Prostate gland (tissue), 2 donors: ENCODE data around the gene TMEM178B. TPM values are rescaled to one million over a fixed set of nuclear protein-coding genes. Genes with fewer than 3 reads are reported as not detected.

Source experiments
- DNase-seq: peaks from one replicate; pipeline ENCODE4 v3.0.0-alpha.2; 2019; ENCODE audit warnings: low spot score
- H3K27ac ChIP-seq, 2 donors: fragments of 200-600 bp; sonication (generic); 2 replicates each; pipeline ENCODE4 v1.5.1; 2017 to 2019
- H3K27me3 ChIP-seq: fragments of 200-600 bp; sonication (generic); replicated peaks from 2 replicates; pipeline ENCODE4 v1.5.1; 2019; ENCODE audit not compliant: insufficient read depth
- H3K36me3 ChIP-seq, 2 donors: fragments of 200-600 bp; sonication (generic); 1 replicate in 1 of 2; 2 replicates in 1 of 2; pipeline versions ENCODE4 v1.5.1 to v1.8.1; 2017 to 2019
- H3K4me1 ChIP-seq: fragments of 200-600 bp; sonication (generic); replicated peaks from 2 replicates; pipeline ENCODE4 v1.5.1; 2019
- H3K4me3 ChIP-seq, 2 donors: fragments of 200-600 bp; sonication (generic); 2 replicates each; pipeline ENCODE4 v1.5.1; 2017 to 2019
- H3K9me3 ChIP-seq: fragments of 200-600 bp; sonication (generic); 2 replicates; pipeline ENCODE4 v1.5.1; 2017
- POLR2A ChIP-seq: fragments of 450-650 bp; IDR thresholded peaks from one replicate; pipeline ENCODE4 v1.6.1; 2016; ENCODE audit warnings: antibody characterized with exemption, mild to moderate bottlenecking
- POLR2AphosphoS5 ChIP-seq: sonication (generic); formaldehyde crosslinking; IDR thresholded peaks from one replicate; pipeline ENCODE4 v1.6.1; 2017; ENCODE audit warnings: antibody characterized with exemption
- WGBS: methylation state at CpG from one replicate; pipeline ENCODE4 v1.1.5; 2018; 5-methylcytosine and 5-hydroxymethylcytosine counted together
- intact Hi-C: fragments of 100-400 bp; cut with DNase I; formaldehyde crosslinking; loops from one replicate; pipeline ENCODE4 v1.14.2; 2022
- total RNA-seq, 2 donors: library from RNA; depleted of rRNA; stranded (reverse); fragments of >200 nt; gene quantifications; one replicate each; pipeline ENCODE4 v1.1.0, GENCODE V29; 2016
- TF ChIP-seq, protein P1 (sequence below), 4 experiments: fragments of 200-600 bp in 2 of 4; fragments of 450-650 bp in 2 of 4; sonication (generic) in 2 of 4; IDR thresholded peaks; 1 replicate in 3 of 4; 2 replicates in 1 of 4; pipeline ENCODE4 v1.5.1; 2016 to 2019; ENCODE audit warnings: antibody characterized with exemption in 4 of 4, mild to moderate bottlenecking in 2 of 4, moderate library complexity in 2 of 4

TMEM178B gene
- total RNA-seq, 2 donors from 2014 or later = 3.4 to 5.2 TPM

DNA sequence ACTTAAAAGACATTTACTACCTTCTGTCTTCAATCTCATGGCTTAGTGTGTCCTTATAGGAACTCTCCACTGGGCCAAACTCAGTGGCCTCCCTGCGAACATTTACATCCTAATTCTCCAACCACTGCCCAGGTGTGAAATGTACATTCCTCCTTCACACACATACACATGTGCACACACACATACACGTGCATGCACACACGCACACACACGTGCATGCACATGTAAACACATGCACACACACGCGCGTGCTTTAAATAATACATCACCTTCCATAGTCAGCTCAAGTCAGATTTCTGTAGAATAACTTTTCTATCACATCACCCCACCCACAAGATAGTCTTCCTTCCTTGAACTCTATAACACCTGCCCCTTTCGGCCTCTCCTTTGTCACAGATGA, 216.5 kb downstream of the TMEM178B start:
- intact Hi-C loops = no loop called here
- Histone ChIP-seq H3K27me3 (no peaks in the 10 kb centered on the region), H3K36me3 (no peaks in the 10 kb centered on the region), H3K27ac (no peak overlapping the region), H3K9me3 (no peaks in the 10 kb centered on the region), H3K4me3 (no peak overlapping the region), H3K4me1 (no peaks in the 10 kb centered on the region)
- TF ChIP-seq, protein P1, sequence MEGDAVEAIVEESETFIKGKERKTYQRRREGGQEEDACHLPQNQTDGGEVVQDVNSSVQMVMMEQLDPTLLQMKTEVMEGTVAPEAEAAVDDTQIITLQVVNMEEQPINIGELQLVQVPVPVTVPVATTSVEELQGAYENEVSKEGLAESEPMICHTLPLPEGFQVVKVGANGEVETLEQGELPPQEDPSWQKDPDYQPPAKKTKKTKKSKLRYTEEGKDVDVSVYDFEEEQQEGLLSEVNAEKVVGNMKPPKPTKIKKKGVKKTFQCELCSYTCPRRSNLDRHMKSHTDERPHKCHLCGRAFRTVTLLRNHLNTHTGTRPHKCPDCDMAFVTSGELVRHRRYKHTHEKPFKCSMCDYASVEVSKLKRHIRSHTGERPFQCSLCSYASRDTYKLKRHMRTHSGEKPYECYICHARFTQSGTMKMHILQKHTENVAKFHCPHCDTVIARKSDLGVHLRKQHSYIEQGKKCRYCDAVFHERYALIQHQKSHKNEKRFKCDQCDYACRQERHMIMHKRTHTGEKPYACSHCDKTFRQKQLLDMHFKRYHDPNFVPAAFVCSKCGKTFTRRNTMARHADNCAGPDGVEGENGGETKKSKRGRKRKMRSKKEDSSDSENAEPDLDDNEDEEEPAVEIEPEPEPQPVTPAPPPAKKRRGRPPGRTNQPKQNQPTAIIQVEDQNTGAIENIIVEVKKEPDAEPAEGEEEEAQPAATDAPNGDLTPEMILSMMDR (IDR thresholded peaks at IDR 0.05) = no peak
- no peak for TF ChIP-seq POLR2AphosphoS5
- TF ChIP-seq POLR2A = no peak
- DNase-seq = no peak
- 94% methylated on average over 8 of the region's 8 CpGs for WGBS

DNA sequence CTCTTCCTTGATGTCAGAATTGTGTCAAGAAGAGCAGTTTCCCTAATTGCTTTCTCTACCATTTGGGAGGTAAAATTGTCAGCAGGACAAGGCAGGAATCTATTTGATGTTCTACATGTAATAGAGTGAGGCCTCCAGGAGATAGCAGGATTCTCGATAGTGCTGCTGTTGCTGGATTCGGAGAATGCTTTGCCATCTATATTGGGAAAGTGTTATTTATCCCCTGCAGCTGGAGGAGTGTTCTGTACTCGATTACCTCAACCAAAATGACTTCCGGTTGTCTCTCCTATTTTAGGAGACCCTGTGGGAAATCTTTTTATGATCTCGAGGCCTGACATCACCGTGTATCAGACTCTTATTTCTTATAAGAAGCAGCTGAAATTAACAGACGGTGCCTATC, 217.1 kb downstream of the TMEM178B start:
- intact Hi-C loops = no loop called here
- 90% methylated on average over 7 of the region's 7 CpGs for WGBS
- no peaks in the 10 kb centered on the region for H3K4me1 ChIP-seq

DNA sequence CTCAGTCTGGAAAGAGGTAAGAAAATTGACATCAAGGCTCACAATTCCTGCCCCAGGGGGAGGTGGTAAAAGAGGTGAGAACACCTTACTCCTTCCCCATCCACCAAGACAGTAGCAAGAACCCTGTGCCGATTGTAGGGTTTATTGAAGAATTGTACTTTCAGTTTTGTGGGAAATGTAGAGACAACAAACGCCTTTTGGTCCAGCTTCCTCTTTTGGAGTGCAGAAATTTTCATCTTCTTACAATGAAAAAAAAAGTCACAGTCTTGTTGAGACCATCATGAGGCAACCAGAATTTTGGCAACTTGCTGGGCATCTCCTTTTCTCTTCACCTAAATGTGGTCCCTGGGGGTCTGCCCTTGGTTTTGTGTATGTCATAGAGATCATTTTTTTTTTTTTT, 217.7 kb downstream of the TMEM178B start:
- Histone ChIP-seq H3K36me3 (no peaks in the 10 kb centered on the region), H3K27me3 (no peaks in the 10 kb centered on the region), H3K9me3 (no peaks in the 10 kb centered on the region), H3K4me1 (no peaks in the 10 kb centered on the region), H3K4me3 (no peak overlapping the region), H3K27ac (no peak overlapping the region)
- TF ChIP-seq POLR2A = no peak
- no peak for TF ChIP-seq POLR2AphosphoS5
- TF ChIP-seq, protein P1 (IDR thresholded peaks at IDR 0.05) = no peak
- DNase-seq = no peak
- WGBS = 74% methylated on average over 2 of the region's 2 CpGs
- intact Hi-C loops = no loop called here

More for the DNA sequence above, 217.1 kb downstream of the TMEM178B start:
- TF ChIP-seq, protein P1 (IDR thresholded peaks at IDR 0.05) = no peak
- no peak for TF ChIP-seq POLR2AphosphoS5
- no peak for TF ChIP-seq POLR2A
- DNase-seq = no peak
- H3K27ac ChIP-seq = no peak overlapping the region
- H3K27me3 ChIP-seq = no peaks in the 10 kb centered on the region
- no peaks in the 10 kb centered on the region for H3K36me3 ChIP-seq
- no peaks in the 10 kb centered on the region for H3K9me3 ChIP-seq
- no peak overlapping the region for H3K4me3 ChIP-seq

DNA sequence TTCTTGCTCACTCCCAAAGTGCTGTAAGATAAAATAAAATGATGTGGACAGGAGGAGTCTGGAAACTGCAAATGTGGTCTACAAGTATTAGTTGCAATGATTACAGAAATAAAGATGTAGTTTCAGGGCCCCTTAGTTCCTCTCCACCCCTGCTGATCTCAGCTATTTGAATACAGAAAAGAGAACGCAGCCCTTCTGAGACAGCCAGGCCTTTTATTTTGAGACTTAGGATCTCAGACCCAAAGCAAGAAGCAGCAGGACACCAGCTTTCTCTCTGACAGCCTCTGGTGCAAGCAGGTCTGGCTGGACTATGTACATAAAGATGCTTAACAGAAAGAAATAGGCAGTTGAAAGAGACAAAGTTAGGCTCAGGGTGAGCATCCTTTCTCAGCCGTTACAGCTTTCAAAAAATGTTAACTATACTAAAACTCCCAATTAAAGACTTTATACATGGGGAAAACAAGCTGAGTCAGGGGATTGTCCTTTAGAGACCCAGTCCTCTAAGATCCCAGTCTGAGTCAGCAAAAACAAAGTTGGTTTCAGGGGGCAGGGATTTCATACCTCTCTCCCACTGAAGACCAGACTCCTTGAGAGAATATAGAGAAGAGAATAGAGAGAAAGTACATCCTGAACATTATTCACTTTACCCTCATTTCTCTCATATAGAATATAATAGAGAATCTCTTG, 220.4 kb downstream of the TMEM178B start:
- Histone ChIP-seq H3K27me3 (no peaks in the 10 kb centered on the region), H3K36me3 (no peaks in the 10 kb centered on the region), H3K9me3 (no peaks in the 10 kb centered on the region), H3K4me1 (no peaks in the 10 kb centered on the region), H3K27ac (no peak overlapping the region), H3K4me3 (no peak overlapping the region)
- intact Hi-C loops = no loop called here
- no peak for DNase-seq
- TF ChIP-seq POLR2A = no peak
- TF ChIP-seq, protein P1 (IDR thresholded peaks at IDR 0.05) = no peak
- no peak for TF ChIP-seq POLR2AphosphoS5
- WGBS = 85% methylated on average over 2 of the region's 2 CpGs

DNA sequence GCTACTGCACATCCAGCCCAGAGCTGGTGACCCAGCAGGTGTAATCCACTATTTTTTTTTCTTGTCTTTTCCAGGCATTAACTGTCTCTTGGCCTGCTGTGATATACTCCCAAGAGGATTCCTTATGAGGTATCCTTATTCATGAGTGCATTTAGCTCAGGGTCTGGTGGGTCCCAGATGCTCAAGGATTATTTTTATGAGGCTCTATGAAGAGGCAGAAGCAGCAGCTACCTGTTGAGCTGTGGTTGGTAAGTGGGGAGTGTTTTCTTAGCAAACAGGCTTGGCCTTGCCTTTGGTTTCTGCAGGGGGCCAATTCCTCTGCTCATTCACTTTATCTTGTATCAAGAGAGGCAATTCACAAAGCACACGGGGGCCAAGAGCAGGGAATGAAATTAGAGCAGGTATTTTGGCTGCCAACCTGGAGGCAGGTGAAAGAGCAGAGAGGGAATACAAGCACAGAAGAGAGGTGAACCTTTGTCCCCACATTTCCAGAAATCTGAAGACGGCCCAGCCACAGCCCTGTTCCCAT, 221.6 kb downstream of the TMEM178B start:
- H3K4me3 ChIP-seq = no peak overlapping the region
- H3K9me3 ChIP-seq = no peaks in the 10 kb centered on the region
- 31% methylated on average over 2 of the region's 2 CpGs for WGBS
- no peaks in the 10 kb centered on the region for H3K27me3 ChIP-seq
- TF ChIP-seq POLR2AphosphoS5 (no peak), POLR2A (no peak)
- TF ChIP-seq, protein P1 (IDR thresholded peaks at IDR 0.05) = no peak
- H3K4me1 ChIP-seq = no peaks in the 10 kb centered on the region
- no peaks in the 10 kb centered on the region for H3K36me3 ChIP-seq
- DNase-seq = no peak
- intact Hi-C loops = no loop called here
- H3K27ac ChIP-seq = no peak overlapping the region
